ENCODE measurements around the gene HES7.
"Not testable (repeated sequence)": the region's sequence is repeated elsewhere in the genome, so short reads cannot be mapped to it uniquely, and the experiment has no call there.

The HES7 gene

DNA sequence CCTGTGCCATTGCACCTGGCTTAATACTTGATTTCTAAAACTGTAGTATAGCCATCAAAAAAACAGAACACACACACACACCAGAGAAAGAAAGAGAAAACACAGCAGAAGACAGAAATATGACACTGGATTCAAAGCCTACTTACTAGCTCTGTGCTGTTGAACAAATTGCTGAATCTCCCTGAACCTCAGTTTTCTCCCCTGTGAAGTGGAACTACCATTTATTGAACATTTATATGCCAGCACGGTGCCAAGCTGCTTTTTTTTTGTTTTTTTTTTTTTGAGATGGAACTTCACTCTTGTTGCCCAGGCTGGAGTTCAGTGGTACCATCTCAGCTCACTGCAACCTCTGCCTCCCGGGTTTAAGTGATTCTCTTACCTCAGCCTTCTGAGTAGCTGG, 23.1 kb downstream of the HES7 start:
- DNase-seq (ENCODE audit: low read depth in 2 of 2), result no peak

DNA sequence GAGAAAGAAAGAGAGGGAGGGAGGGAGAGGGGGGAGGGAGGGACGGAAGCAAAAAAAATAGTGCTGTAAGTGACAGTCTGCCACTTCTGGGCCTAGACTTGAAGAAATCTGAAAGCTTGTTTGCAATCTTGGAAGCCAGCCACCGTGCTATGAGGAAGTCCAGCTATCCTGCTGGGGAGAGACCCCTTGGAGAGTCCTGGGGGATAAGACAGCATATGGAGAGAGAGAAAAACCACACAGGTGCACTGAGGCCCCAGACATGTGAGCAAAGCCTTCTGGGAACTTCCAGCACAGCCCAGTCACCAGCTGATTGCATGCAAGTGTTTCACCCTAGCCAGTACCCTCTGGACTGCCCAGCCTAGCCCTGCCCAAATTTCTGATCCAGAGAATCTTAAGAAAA, 23.8 kb downstream of the HES7 start:
- DNase-seq (ENCODE audit: low read depth in 2 of 2), result no peak

DNA sequence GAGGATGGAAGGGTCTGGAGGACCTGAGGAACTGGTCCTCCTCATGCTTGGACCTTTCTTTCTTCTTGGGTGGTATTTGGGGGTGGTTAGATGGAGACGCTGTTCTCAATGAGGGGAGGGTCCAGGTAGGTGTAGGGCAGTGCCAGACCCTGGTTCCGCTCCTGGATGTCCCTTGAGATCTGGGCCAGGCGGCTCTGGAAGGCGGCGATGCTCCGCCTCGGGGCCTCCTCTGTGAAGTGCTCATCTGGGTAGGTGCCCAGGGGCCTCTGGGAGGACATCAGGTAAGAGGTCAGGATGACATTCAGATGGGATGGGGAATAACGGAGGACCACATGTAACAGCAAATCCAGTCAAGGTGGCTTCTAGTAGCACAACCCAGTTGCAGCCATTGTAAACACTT, 27.4 kb downstream of the HES7 start:
- DNase-seq (ENCODE audit: low read depth in 2 of 2), result no peak

DNA sequence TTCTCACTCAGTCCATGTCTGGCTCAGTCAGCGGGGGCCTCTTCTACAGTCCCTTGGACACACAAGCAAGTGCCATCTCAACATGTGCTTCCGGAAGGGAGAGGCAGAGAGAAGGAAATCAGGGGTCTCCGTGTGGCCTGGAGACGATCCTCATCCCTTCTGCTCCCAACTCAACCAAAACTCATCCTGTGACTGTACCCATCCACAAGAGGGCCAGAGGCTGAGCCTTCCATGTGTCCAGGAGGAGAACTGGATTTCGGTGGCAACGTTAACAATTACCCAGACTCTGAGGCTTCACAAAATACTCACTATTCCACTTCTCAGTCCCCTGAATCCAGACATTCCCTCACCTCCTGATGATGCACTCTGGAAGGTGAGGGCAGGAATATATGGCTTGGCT, 28.5 kb downstream of the HES7 start:
- no peak for DNase-seq (ENCODE audit: low read depth in 2 of 2)

DNA sequence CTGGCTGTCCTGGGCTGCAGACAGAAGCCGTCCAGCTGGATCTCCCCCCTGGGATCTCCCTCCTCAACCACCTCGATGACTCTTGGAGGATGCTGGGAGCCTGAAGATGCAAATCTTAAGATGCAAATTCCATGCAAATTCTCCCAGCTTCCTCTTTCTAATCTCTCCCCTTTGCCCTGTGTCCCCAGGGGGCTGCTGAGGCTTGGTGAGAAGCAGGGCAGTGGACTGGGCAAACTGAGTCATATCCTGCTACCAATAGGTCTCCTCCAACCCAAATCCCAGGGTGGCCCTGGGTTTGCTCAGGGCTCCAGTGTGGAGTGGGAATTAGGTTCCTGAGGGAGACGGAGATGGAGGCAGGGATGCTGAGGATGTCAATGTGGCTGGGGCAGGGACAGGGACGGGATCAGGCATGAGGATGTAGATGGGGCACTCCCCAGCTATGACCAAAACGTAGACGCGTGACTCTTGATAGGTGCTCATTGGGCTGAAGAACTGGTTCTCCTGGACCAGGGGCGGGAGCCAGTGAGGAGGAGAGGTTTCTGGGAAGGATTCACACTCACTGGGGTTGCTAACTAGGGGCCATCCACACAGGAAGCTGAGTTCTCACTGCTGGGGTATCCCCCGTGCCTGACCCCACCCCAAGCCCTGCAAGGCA, 32.7 kb downstream of the HES7 start:
- no peak for DNase-seq (ENCODE audit: low read depth in 2 of 2)

DNA sequence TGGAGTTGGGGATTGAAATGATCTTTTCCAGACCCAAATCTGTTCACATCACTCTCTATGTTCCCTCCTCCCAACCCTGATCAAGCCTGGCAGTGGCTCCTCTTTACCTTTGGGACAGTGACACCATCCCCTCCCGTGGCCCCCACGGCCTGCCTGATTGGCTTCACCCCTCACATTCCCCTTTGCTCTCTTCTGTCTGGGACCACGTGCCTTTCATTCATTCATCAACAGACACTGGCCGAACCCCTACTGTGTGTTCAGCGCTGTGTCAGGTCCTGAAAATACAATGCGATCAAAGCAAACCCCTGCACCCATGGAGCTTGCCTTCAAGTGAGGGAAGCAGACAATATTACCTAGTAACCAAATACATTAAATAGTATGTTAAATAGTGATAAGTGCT, 34.2 kb downstream of the HES7 start:
- DNase-seq (ENCODE audit: low read depth in 2 of 2), result no peak

DNA sequence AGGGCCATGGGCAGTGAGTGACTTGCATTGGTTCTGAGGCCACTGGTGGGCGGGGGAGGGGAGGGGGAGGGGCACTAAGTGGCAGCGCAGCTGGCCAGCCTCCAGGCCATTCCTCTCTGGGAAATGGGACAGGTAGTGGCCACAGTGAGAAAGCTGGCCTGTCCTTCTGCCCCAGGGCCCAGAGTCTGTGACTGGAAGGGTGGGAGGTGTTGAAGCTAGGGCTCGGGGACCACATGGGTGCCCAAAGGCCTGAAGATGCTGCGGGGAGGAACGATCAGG, 36.0 kb downstream of the HES7 start:
- DNase-seq (ENCODE audit: low read depth in 2 of 2), result no peak

DNA sequence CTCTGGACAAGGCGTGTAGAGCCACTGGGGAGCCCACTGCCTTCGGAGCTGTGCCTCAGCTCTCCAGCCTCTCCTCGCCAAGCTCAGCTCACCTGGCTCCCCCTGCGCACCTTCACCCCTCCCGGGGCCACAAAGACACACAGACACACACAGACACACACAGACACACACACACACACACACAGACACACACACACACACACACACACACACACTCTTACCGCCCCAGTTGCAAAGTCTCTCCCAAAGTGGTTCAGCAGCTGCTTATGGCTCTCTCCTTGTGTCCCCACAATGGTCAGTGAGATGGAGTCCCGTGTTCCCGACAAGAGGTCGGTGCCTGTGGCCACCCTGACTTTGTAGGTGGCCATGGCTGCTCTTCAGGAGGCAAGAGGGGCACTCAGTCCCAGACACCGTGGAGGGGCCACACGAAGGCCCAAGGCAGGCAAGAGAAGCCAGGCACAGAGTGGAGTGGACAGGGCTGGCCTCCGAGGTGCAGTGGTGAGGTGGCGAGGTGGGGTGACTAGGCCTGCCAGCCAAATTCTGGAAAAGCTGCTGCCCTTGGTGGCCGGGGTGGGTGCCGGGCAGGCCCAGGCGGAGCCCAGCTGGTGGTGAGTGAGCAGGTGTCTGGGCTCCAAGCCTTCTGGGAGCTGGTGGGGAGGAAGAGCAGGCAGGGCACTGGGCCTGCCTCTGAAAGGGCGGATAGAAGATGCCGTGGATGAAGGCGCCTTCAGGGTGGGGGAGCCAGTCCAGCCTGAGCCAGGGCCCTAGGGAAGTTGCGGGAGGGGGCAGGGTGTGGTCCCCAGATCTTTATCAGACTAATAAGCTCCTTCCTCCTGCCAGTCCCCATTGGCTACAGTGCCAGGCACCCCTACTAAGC, 36.6 kb downstream of the HES7 start, which contains the start of gene ALOX12B:
ALOX12B (minus strand) TSS at position 642 of the 877 bp plus-strand sequence; CDS start at position 368, 274 bp downstream.
- DNase-seq (ENCODE audit: low read depth in 2 of 2), result no peak

DNA sequence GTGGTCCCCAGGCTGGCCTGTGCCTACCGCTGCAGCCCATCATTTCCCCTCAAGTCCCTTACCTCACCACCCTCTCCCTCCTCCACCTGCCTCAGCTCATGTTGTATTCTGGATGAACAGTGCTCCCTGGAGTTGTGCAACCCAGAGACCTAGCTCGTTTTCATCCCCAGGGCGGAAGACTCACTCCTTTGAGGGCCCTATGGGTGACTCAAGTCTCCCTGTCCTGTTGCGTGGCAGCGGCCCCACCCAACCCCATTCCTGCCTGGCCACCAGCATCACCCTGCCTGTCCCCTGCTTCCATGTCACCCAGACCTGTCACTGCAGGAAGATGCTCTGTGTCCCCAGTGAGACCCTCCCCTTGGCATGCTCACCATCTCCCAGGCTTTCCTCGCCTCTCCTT, 39.7 kb downstream of the HES7 start:
- no peak for DNase-seq (ENCODE audit: low read depth in 2 of 2)

DNA sequence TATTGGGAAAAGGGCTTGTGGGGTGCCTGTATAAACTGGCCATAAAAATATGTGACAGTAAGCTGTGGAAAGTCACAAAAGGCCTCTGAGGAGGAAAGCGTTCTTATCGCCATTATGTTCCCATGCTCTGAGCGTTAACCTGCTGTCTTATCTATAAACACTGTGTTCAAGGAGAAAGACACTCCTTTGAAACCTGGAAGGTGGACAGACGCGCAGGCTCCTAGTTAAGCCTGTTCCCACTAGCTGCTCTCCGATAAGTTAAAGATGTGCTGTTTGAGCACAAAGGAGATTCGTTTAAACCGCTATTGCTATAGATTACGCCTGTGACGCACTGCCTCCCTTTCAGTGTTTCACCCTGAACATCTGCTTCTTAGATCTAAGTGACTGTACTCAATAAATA, 41.6 kb downstream of the HES7 start:
- no peak for DNase-seq (ENCODE audit: low read depth in 2 of 2)

DNA sequence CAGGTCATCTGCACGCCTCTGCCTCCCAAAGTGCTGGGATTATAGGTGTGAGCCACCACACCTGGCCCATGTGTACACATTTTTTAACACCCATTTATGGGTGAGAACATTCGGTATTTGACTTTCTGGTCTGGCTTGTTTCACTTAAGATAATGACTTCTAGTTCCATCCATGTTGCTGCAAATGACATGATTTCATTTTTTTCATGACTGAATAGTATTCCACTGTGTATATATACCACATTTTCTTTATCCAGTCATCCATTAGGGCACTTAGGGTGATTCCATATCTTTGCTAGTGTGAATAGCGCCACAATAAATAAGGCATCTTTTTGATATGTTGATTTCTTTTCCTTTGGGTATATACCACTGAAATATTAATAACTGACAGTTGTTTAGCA, 42.0 kb downstream of the HES7 start:
- no peak for DNase-seq (ENCODE audit: low read depth in 2 of 2)

DNA sequence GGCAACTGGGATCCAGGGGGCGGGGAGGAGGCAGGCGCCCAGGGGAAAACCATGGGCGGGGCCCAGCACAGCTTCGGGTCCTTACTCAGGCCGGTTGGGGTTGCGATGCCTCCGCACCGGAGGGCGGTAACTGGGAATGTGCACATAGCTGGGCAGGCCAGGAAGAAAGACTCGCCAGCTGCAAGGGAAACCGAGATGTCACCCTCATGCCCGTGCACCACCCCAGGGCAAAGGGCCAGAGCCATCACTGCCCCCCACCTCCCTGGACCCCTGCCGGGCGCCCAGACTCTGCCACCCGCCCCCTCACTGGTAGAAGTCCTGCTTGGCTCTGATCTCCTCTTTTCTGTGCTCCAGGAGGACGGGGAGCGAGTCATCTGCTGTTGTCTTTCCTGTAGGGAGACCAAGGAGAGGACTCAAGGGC, 43.1 kb downstream of the HES7 start:
- no peak for DNase-seq (ENCODE audit: low read depth in 2 of 2)

DNA sequence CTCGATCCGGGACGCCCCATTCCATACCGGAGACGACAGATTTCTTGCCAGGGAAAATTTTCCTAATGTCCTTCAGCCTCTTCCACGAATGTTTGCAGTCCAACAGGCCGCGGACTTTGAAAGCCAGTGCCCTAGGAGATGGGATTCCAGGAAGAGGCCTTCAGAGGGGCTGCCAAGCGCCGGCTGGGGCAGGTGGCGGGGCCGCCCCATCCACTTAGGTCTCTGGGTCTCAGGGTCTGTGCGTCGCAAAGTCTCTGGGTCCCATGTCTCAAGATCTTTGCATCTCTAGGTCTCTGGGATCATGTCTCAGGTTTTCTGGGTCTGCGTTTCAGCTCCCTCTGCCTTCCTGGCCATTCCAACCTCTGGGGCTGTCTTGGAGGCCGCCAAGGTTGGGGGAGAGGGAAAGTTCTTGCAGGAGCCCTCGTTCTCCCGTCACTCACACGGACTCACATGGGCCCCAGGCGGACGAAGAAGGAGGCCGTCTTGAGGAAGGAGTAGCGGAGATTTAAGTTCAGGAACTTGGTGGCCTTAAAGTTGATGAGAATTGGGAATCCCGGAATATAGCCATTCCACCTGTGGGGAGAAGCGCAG, 43.6 kb downstream of the HES7 start:
- no peak for DNase-seq (ENCODE audit: low read depth in 2 of 2)

DNA sequence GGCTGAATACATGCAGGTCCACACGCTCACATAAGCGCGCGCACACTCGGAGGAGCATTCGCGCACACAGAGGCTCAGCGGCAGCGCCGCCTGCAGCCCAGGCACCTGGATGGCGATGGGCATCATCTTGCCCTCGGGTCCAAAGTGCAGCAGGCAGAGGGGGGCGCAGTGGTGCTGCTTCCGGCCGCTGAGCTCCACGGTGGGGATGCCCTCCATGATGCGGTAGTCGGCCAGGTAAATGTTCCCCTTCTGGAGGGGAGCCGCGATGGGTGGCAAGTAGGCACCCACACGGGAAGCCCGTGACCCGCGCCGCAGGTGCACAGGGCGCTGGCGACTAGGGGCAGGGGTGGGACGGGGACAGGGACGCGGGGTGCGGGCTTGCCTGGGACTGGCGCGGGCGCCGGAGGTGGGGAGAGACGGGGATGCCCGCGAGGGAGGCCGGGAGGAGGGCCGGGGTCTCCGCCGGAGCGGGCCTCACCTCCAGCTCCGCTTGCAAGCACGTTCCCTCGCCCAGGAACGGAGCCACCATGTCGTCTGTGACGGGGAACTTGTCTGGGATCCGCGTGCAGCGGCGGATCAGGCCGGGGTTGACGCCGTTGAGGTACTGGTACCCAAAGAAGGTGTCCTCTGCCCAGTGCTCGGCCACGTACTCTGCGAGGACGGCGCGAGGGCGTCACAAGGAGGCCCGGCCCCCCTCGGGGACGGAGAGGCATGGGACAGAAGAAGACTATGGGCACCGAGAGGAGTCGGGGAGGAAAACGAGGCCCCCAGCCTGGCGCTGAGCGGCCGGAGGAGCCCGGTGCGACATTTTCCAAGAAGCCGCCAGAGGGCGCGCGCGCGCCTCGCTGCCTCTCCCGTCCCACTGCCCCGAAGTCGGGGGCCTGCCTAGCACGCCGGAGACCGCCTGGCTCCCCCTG, 44.4 kb downstream of the HES7 start:
- peak; percentile 75 to 76 for DNase-seq (ENCODE audit: low read depth in 2 of 2)

DNA sequence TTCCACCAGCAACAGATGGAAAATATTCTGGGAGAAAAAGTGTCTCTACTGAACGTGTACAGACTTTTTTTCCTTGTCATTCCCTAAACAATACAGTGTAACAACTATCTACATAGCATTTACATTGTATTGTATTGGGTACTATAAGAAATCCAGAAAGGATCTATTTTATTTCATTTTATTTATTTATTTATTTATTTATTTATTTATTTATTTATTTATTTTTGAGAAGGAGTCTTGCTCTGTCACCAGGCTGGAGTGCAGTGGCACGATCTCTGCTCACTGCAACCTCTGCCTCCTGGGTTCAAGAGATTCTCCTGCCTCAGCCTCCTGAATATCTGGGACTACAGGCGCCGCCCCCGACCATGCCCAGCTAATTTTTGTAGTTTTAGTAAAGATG, 46.0 kb downstream of the HES7 start:
- not testable (repeated sequence) for DNase-seq (ENCODE audit: low read depth in 2 of 2)

DNA sequence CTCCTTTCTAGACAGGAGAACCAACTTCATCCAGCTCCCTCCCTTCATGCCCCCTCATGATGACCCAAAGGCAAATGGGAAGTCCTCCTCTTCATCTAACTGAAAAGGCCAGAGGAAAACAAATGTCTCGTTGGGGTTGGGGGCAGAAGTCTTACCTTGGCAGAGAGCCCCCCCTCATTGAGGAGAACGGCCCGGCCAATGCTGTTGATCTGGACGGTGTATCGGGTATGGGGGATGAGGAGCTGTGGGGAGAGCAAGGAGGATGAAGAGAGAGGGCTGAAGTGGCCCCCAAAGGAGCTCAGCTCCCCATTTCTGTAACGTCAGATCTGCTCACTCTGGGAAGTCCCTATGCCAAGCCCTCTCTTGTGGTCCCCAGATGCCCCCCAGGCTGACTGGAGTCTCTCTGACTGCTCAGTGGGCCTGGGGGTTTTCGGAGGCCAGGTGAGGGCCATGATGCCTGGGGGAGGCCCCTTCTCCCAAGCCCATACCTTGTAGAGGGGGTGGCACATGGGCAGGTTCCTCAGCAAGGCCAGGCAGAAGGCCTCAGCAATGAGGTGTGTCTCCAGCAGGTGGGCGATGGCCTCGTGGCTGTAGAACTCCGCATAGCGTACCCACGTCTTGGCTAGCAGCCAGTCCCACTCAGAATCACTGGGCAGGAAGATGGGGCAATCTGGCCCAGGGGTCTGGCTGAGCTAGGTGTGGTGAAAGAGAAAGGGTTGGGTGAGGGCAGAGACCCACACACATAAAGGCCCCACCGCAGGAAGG, 47.2 kb downstream of the HES7 start:
- DNase-seq (ENCODE audit: low read depth in 2 of 2), result no peak

DNA sequence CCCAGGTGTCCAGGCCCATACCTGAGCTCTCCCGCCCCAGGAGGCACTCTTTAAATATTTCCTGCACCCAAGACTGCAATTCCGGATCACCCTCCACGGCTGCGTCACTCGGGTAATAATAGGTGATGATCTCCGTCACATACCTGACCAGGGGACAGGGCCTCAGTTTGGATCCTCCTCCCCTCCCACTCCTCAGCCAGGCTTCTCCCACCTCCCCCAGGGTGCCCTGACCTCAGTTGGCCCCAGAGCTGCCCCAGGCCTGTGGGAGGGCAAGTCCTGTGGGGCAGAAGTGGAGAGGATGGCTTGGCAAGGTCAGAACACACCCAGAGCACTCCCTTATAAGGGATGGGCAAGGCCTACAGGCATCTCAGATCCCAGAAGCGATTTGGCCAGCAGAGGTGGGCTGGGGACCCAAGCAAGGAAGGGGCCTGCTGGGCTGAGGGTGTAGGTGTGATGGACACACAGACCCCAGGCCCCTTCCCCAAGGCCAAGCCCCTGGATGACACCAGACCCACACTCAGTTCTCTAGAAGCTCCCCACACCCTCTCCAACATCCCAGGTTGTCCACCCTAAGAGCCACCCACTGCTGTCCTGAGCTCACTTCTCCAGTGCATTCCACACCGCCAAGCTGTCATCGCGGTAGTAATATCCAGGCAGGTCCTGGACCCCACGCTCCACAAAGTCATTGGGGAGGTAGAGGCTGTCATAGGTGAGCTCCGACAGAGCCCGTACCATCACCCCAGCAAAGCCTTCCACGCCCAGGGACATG, 48.1 kb downstream of the HES7 start:
- DNase-seq (ENCODE audit: low read depth in 2 of 2), result no peak

DNA sequence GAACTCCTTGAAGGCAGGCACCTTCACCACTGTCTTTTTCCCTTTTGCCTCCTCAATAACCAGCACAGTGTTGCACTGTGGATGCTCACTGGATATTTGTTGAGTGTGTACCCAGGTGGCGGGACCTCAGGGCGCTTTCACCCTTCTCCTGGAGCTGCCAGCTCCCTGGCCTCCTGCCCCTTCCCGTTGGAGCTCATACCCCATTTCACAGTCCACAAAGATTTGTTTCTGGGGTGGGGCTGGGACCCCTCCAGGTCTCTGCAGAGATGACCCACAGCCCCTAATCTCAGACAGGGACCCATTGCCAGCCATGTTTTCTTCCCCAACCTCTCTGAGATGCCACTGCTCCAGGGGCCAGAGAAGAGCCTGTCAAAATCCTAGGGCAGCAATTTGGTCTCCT, 48.8 kb downstream of the HES7 start:
- DNase-seq (ENCODE audit: low read depth in 2 of 2), result no peak

DNA sequence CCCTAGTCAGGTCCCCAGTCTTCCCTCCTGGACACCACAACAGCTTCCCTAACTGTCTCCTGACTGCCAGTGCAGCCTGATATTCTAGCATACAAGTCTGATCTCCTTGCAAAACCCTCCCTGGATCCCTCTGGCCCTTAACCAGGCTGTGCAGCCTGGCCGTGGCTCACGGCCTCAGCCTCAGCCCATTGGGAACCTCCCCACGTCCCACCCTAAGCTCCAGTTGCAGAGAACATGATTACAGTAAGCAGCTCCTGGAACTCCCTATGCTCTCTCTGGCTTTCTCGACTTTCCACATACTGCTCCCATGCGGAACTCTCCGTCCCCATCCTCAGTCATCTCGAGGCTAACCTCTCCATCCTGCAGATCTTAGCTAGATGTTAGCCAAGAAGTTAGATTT, 49.4 kb downstream of the HES7 start:
- DNase-seq (ENCODE audit: low read depth in 2 of 2), result no peak
